ENCODE results near the gene SESTD1.

Gene SESTD1

GRCh38 chr2:179125404-179125803, 139.2 kb downstream of the SESTD1 start:
- TF ChIP-seq CTCF (IDR thresholded peaks at IDR 0.05; ENCODE audit: control insufficient read depth, extremely low read depth, insufficient read depth): no peak
- H3K4me3 ChIP-seq (ENCODE audit: low read depth, low read length): no peak overlapping the region
- no peak for DNase-seq (ENCODE audit: low read depth)

- no peak for DNase-seq (ENCODE audit: low read depth)
- H3K4me3 ChIP-seq (ENCODE audit: low read depth, low read length): no peak overlapping the region
- no peak for TF ChIP-seq CTCF (IDR thresholded peaks at IDR 0.05; ENCODE audit: control insufficient read depth, extremely low read depth, insufficient read depth)
Measured at GRCh38 chr2:179124282-179124681, 140.3 kb downstream of the SESTD1 start.

DNA sequence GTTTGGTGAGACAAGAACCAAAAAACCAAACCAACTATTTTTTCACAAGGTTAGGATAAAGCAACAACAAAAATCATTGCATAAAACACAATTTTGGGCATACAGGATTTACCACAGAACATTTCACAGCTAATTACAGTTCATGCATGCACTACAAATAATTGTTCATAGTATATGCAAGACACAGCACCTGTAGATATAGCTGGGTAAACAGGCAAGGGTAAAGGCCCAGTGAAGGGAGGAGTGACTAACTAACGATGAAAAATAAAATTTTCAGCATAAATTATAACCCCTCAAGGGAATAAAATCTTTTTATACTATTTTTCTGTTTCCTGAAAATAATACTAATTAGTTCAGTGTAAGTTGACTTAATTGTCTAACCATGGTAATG, 141.4 kb downstream of the SESTD1 start:
- no peak for TF ChIP-seq CTCF (IDR thresholded peaks at IDR 0.05; ENCODE audit: control insufficient read depth, extremely low read depth, insufficient read depth)
- no peak overlapping the region for H3K4me3 ChIP-seq (ENCODE audit: low read depth, low read length)
- no peak for DNase-seq (ENCODE audit: low read depth)

- no peak overlapping the region for H3K4me3 ChIP-seq (ENCODE audit: low read depth, low read length)
- DNase-seq (ENCODE audit: low read depth): no peak
- TF ChIP-seq CTCF (IDR thresholded peaks at IDR 0.05; ENCODE audit: control insufficient read depth, extremely low read depth, insufficient read depth): no peak
Measured at GRCh38 chr2:179107737-179108136, 156.9 kb downstream of the SESTD1 start.

DNA sequence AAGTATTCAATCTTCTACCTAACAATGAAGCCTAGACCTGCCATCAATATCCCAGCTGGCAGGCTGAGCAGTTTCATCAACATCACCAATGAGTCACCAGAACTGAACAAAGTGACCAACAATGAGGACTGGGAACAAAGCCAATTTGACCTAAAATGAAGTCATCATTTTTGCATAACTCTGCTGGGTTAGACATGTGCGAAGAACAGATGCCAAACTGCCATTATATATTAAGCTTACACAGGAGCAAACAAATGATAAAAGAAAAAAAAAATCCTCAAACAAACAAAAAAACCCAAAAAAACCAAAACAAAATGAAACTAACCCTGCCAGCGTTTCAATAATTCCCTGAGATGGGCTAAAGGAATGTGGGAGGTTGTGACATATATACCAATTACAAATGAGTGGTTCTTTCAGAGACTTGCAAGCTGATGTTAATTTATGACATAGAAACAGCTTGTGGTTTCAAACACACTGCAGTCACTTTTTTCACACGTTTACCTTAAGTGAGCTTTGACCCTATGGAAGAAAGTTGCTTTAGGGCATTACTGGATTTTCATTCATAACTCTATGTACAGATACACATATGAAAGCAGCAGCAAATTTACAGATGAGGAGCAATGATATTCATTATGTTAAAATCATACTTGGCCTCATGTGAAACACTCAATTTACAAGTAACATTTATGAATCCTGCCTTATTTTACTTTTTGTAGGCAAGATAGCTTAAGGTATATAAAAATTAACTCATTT, 157.8 kb downstream of the SESTD1 start:
- no peak for TF ChIP-seq CTCF (IDR thresholded peaks at IDR 0.05; ENCODE audit: control insufficient read depth, extremely low read depth, insufficient read depth)
- no peak overlapping the region for H3K4me3 ChIP-seq (ENCODE audit: low read depth, low read length)
- DNase-seq (ENCODE audit: low read depth): peak; percentile 19

DNA sequence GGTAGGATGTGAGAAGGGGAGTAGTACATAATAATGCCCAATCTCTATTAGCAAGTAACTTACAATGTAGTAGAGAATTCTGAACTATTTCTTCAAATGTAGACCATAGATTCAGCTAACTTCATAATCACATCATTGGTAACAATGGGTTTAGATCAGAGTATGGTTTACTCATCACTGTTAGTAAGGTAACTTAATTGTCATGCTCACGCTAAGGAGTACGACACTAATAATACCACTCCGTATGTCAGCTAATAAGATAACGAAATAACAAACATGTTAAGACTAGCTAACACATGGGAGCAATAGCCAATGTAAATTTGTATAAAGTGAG, 158.3 kb downstream of the SESTD1 start:
- no peak for DNase-seq (ENCODE audit: low read depth)
- no peak for TF ChIP-seq CTCF (IDR thresholded peaks at IDR 0.05; ENCODE audit: control insufficient read depth, extremely low read depth, insufficient read depth)
- H3K4me3 ChIP-seq (ENCODE audit: low read depth, low read length): no peak overlapping the region

DNA sequence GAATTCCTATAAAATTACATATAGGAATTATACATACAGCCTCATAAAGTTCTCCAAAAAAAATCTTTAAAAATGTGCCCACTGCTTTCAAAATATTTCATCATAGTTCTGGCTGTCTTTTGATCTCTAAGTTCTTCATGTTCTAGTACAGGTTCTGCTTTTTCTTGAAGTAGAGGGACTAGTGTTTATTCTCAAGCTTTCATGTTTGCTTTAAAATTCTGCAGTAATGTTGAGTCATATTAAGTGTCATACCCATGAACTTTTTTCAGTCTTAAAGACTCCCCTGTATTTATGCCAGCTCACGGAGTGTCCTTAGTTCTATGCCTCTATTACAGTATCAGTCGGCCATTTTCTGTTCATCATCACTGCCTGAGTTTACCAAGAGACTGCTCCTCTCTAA, 159.9 kb downstream of the SESTD1 start:
- DNase-seq (ENCODE audit: low read depth): no peak

More for the DNA sequence above, 159.9 kb downstream of the SESTD1 start:
- no peak for TF ChIP-seq CTCF (IDR thresholded peaks at IDR 0.05; ENCODE audit: control insufficient read depth, extremely low read depth, insufficient read depth)
- no peak overlapping the region for H3K4me3 ChIP-seq (ENCODE audit: low read depth, low read length)
